Body of pancreas (tissue), 4 donors: Measurements from ENCODE around the gene CBX4.

ENCODE experiments used
- POLR2A ChIP-seq, 3 donors: fragments of 450-650 bp; IDR thresholded peaks; one replicate each; pipeline ENCODE4 v1.6.1; 2016; ENCODE audit warnings: antibody characterized with exemption in 3 of 3, mild to moderate bottlenecking in 2 of 3
- TF ChIP-seq, protein P1 (sequence below), 7 experiments: fragments of 450-650 bp in 4 of 7; fragments of 200-600 bp in 3 of 7; sonication (generic) in 3 of 7; IDR thresholded peaks; one replicate each; pipeline ENCODE4 v1.5.1; 2016 to 2019; ENCODE audit warnings: antibody characterized with exemption in 7 of 7

DNA sequence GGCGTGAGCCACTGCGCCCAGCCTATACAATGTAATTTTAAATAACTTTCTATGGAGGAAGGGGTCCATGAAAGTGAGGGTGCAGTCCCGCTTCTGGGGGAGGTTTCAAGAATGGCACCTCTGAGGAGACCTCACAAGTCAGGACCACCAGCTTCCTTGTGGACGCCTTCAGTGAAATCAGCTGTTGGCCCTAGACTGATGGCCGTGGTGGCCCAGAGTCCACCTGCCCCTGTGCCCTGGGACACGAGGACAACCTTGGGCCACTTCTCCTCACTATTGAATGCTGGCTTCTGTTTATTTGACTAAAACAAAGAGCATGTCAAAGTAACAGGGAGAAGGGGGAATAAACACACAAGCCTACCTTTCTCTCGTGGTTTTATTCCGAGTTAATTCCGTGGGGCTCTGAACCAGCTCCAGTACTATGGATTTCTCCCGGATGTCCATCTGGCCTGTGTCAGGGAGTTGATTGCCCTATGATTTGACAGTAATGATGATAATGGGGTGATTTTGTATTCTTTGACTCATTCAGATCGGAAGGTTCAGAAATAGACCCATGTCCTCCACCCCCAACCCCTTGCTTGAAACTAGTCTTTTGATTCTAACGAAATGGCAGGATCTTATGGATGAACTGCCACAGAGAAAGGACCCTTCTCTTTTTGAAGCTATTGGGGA lies 8.6 kb upstream of the CBX4 start:
- no peak for TF ChIP-seq POLR2A (IDR thresholded peaks at IDR 0.05)
- TF ChIP-seq, protein P1, sequence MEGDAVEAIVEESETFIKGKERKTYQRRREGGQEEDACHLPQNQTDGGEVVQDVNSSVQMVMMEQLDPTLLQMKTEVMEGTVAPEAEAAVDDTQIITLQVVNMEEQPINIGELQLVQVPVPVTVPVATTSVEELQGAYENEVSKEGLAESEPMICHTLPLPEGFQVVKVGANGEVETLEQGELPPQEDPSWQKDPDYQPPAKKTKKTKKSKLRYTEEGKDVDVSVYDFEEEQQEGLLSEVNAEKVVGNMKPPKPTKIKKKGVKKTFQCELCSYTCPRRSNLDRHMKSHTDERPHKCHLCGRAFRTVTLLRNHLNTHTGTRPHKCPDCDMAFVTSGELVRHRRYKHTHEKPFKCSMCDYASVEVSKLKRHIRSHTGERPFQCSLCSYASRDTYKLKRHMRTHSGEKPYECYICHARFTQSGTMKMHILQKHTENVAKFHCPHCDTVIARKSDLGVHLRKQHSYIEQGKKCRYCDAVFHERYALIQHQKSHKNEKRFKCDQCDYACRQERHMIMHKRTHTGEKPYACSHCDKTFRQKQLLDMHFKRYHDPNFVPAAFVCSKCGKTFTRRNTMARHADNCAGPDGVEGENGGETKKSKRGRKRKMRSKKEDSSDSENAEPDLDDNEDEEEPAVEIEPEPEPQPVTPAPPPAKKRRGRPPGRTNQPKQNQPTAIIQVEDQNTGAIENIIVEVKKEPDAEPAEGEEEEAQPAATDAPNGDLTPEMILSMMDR (IDR thresholded peaks at IDR 0.05): no peak
